GM12875 (cell line): ENCODE results near the gene ARHGDIA.

ENCODE experiments used
- H3K4me3 ChIP-seq: one replicate; pipeline ENCODE4 v1.5.1; 2011; ENCODE audit warnings: low read depth, low read length, control low read depth
- TF ChIP-seq, protein P1 (sequence below): IDR thresholded peaks from 2 replicates; pipeline ENCODE4 v1.5.1; 2011; ENCODE audit warnings: low read depth, mild to moderate bottlenecking, control low read depth, inconsistent platforms, low read length, moderate library complexity, borderline replicate concordance; ENCODE audit not compliant: insufficient read depth

The ARHGDIA gene

DNA sequence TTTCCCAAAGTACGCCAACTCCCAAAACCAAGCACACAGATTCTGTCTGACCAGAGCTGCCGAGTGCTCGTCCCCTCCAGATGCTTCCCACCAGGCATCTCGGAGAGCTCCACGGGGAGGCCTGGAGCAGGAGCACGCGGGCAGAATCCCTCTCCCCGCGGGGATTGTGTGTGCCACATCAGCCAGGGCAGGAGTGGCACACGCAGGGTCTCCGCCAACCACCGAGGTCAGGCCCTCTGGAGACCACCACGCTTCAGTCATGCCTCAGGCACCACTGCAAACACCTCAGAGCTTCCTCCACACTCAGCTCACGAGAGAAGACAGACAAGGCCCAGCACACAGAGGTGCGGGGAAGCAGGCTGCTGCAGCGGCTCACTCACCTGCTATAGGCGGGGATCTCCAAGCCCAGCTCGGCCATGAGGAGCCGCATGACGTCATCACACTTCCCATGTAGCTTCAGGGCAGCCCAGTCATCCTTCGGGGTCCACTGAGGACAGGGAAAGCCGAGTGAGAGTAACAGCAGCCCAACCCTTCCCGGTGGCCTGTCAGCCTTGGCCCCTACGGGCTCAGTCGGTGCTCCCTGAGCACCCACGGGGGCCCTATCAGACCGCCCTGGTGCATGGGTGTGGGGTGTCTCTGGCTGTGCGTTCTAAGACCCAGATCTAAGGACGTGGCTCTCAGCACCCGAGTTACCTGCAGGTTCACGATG is 42.4 kb upstream of the ARHGDIA start:
- TF ChIP-seq, protein P1, sequence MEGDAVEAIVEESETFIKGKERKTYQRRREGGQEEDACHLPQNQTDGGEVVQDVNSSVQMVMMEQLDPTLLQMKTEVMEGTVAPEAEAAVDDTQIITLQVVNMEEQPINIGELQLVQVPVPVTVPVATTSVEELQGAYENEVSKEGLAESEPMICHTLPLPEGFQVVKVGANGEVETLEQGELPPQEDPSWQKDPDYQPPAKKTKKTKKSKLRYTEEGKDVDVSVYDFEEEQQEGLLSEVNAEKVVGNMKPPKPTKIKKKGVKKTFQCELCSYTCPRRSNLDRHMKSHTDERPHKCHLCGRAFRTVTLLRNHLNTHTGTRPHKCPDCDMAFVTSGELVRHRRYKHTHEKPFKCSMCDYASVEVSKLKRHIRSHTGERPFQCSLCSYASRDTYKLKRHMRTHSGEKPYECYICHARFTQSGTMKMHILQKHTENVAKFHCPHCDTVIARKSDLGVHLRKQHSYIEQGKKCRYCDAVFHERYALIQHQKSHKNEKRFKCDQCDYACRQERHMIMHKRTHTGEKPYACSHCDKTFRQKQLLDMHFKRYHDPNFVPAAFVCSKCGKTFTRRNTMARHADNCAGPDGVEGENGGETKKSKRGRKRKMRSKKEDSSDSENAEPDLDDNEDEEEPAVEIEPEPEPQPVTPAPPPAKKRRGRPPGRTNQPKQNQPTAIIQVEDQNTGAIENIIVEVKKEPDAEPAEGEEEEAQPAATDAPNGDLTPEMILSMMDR: no peak
- H3K4me3 ChIP-seq: no peak overlapping the region

- H3K4me3 ChIP-seq: no peak overlapping the region
- TF ChIP-seq, protein P1: no peak
Observed at GRCh38 chr17:81912441-81913309, 41.5 kb upstream of the ARHGDIA start.

DNA sequence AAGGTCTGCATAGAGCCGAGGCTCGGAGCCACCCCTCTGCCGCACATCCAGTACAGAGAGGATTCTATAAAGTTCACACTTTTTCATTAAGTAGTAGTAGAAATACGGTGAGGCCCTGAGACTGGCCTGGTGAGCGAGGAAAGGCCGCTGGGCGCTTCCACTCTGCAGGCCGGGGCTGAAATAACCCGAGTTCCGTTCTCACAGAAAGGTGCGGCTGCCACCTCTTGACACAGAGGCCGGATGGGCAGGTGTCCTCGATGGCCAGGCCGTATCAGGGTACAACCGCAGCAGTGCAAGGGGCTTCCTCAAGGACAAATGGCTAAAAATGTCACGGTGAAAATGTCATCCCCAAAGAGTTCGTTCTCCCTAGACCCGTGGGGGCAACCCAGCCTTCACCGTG is 40.8 kb upstream of the ARHGDIA start:
- TF ChIP-seq, protein P1: no peak
- H3K4me3 ChIP-seq: no peak overlapping the region

DNA sequence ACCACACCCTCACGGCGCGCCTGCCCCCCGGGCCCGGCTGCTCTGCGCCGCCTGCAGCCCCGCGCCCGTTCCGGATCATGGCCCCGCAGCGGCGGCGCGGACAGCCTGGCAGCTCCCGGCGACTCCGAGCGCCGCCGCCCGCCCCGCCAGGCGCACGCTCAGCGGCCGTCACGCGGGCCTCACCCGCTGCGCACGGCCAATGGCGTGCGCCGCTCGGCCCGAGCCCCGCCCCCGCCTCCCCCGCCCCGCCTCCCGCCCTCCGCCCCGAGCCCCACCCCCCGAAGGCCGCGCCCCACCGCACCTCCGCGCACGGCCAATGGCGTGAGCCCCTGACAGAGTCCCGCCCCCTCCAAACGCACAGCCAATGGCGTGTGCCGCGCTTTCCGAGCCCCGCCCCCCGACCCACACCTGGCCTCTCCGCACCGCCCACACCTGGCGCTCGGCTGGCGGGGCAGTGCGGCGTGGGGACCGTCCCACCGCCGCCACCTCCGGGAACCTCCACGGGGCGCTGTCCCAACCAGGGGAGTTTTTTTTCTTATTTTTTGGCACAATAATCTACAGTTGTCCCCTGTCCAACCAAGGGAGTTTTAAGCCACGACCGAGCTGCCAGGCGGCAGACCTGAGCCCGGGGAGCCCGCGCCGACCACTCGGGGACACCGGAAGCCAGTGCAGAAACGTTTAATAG is 40.3 kb upstream of the ARHGDIA start, which contains the start of gene PCYT2:
PCYT2 (minus strand) TSS at position 123 of the 685 bp plus-strand sequence; CDS start at position 79, 44 bp downstream.
- TF ChIP-seq, protein P1: no peak
- peak within 1 kb of the TSS; percentile 74 for H3K4me3 ChIP-seq

DNA sequence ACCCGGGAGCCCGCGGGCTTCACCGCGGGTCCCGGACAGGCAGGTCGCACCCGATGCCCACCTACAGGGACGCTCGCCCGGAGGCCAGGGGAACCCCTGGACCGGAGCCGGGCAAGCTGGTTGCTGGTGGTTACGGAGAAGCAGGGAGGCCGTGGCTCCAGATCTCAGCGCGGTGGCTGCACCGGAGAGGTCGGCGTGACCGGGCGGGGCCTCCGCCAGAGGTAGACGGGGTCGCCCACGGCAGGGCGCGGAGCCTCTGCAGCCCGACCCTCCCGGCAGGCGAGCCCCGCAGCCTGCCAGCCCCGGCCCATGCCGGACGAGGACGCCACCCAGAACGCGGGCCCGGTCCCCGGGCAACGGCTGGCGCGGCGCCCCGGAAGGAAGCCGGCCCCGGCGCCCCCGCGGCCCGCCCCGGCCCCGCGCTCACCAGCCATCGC is 39.7 kb upstream of the ARHGDIA start:
- peak overlapping the region; percentile 74 for H3K4me3 ChIP-seq
- TF ChIP-seq, protein P1: no peak

GRCh38 chr17:81909966-81910839 is 39.1 kb upstream of the ARHGDIA start:
- peak overlapping the region; percentile 74 for H3K4me3 ChIP-seq
- TF ChIP-seq, protein P1: no peak
